MM.1S (cell line): Measurements from ENCODE around the gene MAPK12.

Experiments used
- DNase-seq: peaks from one replicate; pipeline ENCODE4 v3.0.0-alpha.2; 2015
- H2AFZ ChIP-seq: fragments of 300-600 bp; sonication (generic); 2 replicates; pipeline ENCODE4 v1.6.0; 2016; ENCODE audit warnings: antibody characterized with exemption, low read length
- H3F3A ChIP-seq: fragments of 300-600 bp; sonication (generic); 2 replicates; pipeline ENCODE4 v1.6.1; 2016; ENCODE audit warnings: mild to moderate bottlenecking, antibody characterized with exemption, low read length, moderate library complexity, mixed read lengths; ENCODE audit not compliant: insufficient read depth
- H3K27ac ChIP-seq: fragments of 300-600 bp; sonication (generic); 2 replicates; pipeline ENCODE4 v1.5.1; 2016; ENCODE audit warnings: mild to moderate bottlenecking, low read length
- H3K27me3 ChIP-seq: fragments of 300-600 bp; sonication (generic); replicated peaks from 2 replicates; pipeline ENCODE4 v1.6.0; 2016; ENCODE audit warnings: low read length; ENCODE audit not compliant: insufficient read depth
- H3K36me3 ChIP-seq: fragments of 300-600 bp; sonication (generic); replicated peaks from 2 replicates; pipeline ENCODE4 v1.6.1; 2016; ENCODE audit warnings: mild to moderate bottlenecking, low read length, mixed read lengths; ENCODE audit not compliant: insufficient read depth
- H3K4me1 ChIP-seq: fragments of 300-600 bp; sonication (generic); 2 replicates; pipeline ENCODE4 v1.6.1; 2016; ENCODE audit warnings: low read length, mixed read lengths
- H3K4me2 ChIP-seq: fragments of 300-600 bp; sonication (generic); 2 replicates; pipeline ENCODE4 v1.6.0; 2016; ENCODE audit warnings: low read depth, low read length
- H3K4me3 ChIP-seq: fragments of 300-600 bp; sonication (generic); 2 replicates; pipeline ENCODE4 v1.5.1; 2016; ENCODE audit warnings: low read length, mixed read lengths
- H3K79me2 ChIP-seq: fragments of 300-600 bp; sonication (generic); 2 replicates; pipeline ENCODE4 v1.6.1; 2016; ENCODE audit warnings: mixed run types, low read length, mixed read lengths
- H3K9ac ChIP-seq: fragments of 300-600 bp; sonication (generic); 2 replicates; pipeline ENCODE4 v1.6.1; 2016; ENCODE audit warnings: low read length, mixed read lengths
- H3K9me2 ChIP-seq: fragments of 300-600 bp; sonication (generic); replicated peaks from 2 replicates; pipeline ENCODE4 v1.6.1; 2016; ENCODE audit warnings: mild to moderate bottlenecking, low read length, mixed read lengths; ENCODE audit not compliant: insufficient read depth
- H3K9me3 ChIP-seq: fragments of 300-600 bp; sonication (generic); replicated peaks from 2 replicates; pipeline ENCODE4 v1.6.1; 2016; ENCODE audit warnings: mild to moderate bottlenecking, low read length, mixed read lengths; ENCODE audit not compliant: insufficient read depth
- H4K20me1 ChIP-seq: fragments of 300-600 bp; sonication (generic); 2 replicates; pipeline ENCODE4 v1.6.1; 2016; ENCODE audit warnings: mild to moderate bottlenecking, low read length, moderate library complexity, mixed read lengths; ENCODE audit not compliant: insufficient read depth
- CTCF ChIP-seq: fragments of 300-600 bp; sonication (generic); IDR thresholded peaks from 2 replicates; pipeline ENCODE4 v1.5.1; 2016; ENCODE audit warnings: antibody characterized with exemption, low read length, mixed read lengths
- EZH2 ChIP-seq: fragments of 300-600 bp; sonication (generic); optimal IDR thresholded peaks from 2 replicates; pipeline ENCODE3; 2017; ENCODE audit warnings: low read depth, mild to moderate bottlenecking, antibody characterized with exemption, low read length, mixed read lengths
- EZH2phosphoT487 ChIP-seq: fragments of 300-600 bp; sonication (generic); IDR thresholded peaks from 2 replicates; pipeline ENCODE4 v1.6.1; 2018; ENCODE audit warnings: antibody characterized with exemption, low read length

Gene MAPK12

GRCh38 chr22:50269970-50270665 lies 8.6 kb upstream of the MAPK12 start, which contains the start of gene MAPK11:
Gene MAPK11 (minus strand): TSS chr22:50270380. CDS start chr22:50270292, 88 bp downstream.
- peak within 1 kb of the TSS; percentile 68 for H3K4me3 ChIP-seq
- TF ChIP-seq CTCF (no peak), EZH2 (no peak), EZH2phosphoT487 (no peak)
- no peak within 1 kb of the TSS for H3K27ac ChIP-seq
- H3K9ac ChIP-seq = no peak within 1 kb of the TSS
- H4K20me1 ChIP-seq = no peaks in the 10 kb centered on the region
- peaks cover 12% of the 10 kb centered on the region; the same call in 1 of the 2 replicates for H3F3A ChIP-seq
- H3K9me3 ChIP-seq = no peaks in the 10 kb centered on the region
- peak within 1 kb of the TSS; percentile 99 for H3K4me2 ChIP-seq
- no peaks in the 10 kb centered on the region for H3K9me2 ChIP-seq
- DNase-seq = peak; percentile 52
- peaks cover 20% of the 10 kb centered on the region for H3K27me3 ChIP-seq
- peak within 1 kb of the TSS; percentile 83 for H2AFZ ChIP-seq
- H3K79me2 ChIP-seq = no peaks in the 10 kb centered on the region
- H3K4me1 ChIP-seq = peaks cover 9% of the 10 kb centered on the region; the same call in 1 of the 2 replicates
- H3K36me3 ChIP-seq = no peaks in the 10 kb centered on the region

GRCh38 chr22:50269573-50269969 lies 8.1 kb upstream of the MAPK12 start:
- Histone ChIP-seq H4K20me1 (no peaks in the 10 kb centered on the region), H3K27ac (no peak overlapping the region), H2AFZ (no peak overlapping the region), H3K4me3 (peak overlapping the region; percentile 27; the same call in 1 of the 2 replicates), H3K79me2 (no peaks in the 10 kb centered on the region), H3F3A (peaks cover 12% of the 10 kb centered on the region; the same call in 1 of the 2 replicates), H3K4me2 (peak overlapping the region; percentile 45; the same call in 1 of the 2 replicates), H3K9ac (no peak overlapping the region), H3K27me3 (peaks cover 20% of the 10 kb centered on the region), H3K36me3 (no peaks in the 10 kb centered on the region), H3K4me1 (peaks cover 9% of the 10 kb centered on the region; the same call in 1 of the 2 replicates), H3K9me2 (no peaks in the 10 kb centered on the region), H3K9me3 (no peaks in the 10 kb centered on the region)
- no peak for DNase-seq
- TF ChIP-seq CTCF (no peak), EZH2 (no peak), EZH2phosphoT487 (no peak)

GRCh38 chr22:50268655-50269113 lies 7.2 kb upstream of the MAPK12 start:
- Histone ChIP-seq H3K4me2 (no peak overlapping the region), H3K9me3 (no peaks in the 10 kb centered on the region), H3F3A (peaks cover 12% of the 10 kb centered on the region; the same call in 1 of the 2 replicates), H3K9me2 (no peaks in the 10 kb centered on the region), H3K79me2 (no peaks in the 10 kb centered on the region), H3K9ac (no peak overlapping the region), H3K4me3 (no peak overlapping the region), H3K27ac (no peak overlapping the region), H2AFZ (no peak overlapping the region), H4K20me1 (no peaks in the 10 kb centered on the region), H3K36me3 (no peaks in the 10 kb centered on the region), H3K4me1 (peaks cover 7% of the 10 kb centered on the region; the same call in 1 of the 2 replicates), H3K27me3 (peaks cover 20% of the 10 kb centered on the region)
- TF ChIP-seq EZH2phosphoT487 (no peak), EZH2 (no peak), CTCF (no peak)
- no peak for DNase-seq
